Gastroesophageal sphincter (tissue), 3 donors: ENCODE data around the gene RFX3.

Experiments
- EP300 ChIP-seq: sonication (generic); formaldehyde crosslinking; IDR thresholded peaks from one replicate; pipeline ENCODE4 v1.6.1; 2017; ENCODE audit warnings: antibody characterized with exemption, mild to moderate bottlenecking
- POLR2A ChIP-seq, 2 donors: fragments of 450-650 bp; IDR thresholded peaks; one replicate each; pipeline ENCODE4 v1.6.1; 2017; ENCODE audit warnings: antibody characterized with exemption in 2 of 2, mild to moderate bottlenecking in 2 of 2, moderate library complexity in 1 of 2
- POLR2AphosphoS5 ChIP-seq: sonication (generic); formaldehyde crosslinking; IDR thresholded peaks from one replicate; pipeline ENCODE4 v1.6.1; 2017; ENCODE audit warnings: antibody characterized with exemption
- TF ChIP-seq, protein P1 (sequence below), 4 experiments: fragments of 200-600 bp in 2 of 4; fragments of 450-650 bp in 2 of 4; sonication (generic) in 1 of 4; IDR thresholded peaks; one replicate each; pipeline ENCODE4 v1.5.1; 2017 to 2019; ENCODE audit warnings: antibody characterized with exemption in 4 of 4, mild to moderate bottlenecking in 2 of 4, moderate library complexity in 2 of 4

GRCh38 chr9:3367185-3367584, 158.6 kb downstream of the RFX3 start:
- TF ChIP-seq, protein P1, sequence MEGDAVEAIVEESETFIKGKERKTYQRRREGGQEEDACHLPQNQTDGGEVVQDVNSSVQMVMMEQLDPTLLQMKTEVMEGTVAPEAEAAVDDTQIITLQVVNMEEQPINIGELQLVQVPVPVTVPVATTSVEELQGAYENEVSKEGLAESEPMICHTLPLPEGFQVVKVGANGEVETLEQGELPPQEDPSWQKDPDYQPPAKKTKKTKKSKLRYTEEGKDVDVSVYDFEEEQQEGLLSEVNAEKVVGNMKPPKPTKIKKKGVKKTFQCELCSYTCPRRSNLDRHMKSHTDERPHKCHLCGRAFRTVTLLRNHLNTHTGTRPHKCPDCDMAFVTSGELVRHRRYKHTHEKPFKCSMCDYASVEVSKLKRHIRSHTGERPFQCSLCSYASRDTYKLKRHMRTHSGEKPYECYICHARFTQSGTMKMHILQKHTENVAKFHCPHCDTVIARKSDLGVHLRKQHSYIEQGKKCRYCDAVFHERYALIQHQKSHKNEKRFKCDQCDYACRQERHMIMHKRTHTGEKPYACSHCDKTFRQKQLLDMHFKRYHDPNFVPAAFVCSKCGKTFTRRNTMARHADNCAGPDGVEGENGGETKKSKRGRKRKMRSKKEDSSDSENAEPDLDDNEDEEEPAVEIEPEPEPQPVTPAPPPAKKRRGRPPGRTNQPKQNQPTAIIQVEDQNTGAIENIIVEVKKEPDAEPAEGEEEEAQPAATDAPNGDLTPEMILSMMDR (IDR thresholded peaks at IDR 0.05) = no peak
- TF ChIP-seq EP300 (no peak), POLR2AphosphoS5 (no peak), POLR2A (IDR thresholded peaks at IDR 0.05) (no peak)
